HG03108 (cell line): ENCODE measurements around the gene ING3.
"Not testable (repeated sequence)": the region's sequence is repeated elsewhere in the genome, so short reads cannot be mapped to it uniquely, and the experiment has no call there.

ENCODE experiments used
- ATAC-seq: cut with Tn5 transposase; IDR thresholded peaks from one replicate; pipeline ENCODE4 v1.9.1; 2021; ENCODE audit warnings: moderate library complexity; ENCODE audit not compliant: unreplicated experiment

ING3 gene

DNA sequence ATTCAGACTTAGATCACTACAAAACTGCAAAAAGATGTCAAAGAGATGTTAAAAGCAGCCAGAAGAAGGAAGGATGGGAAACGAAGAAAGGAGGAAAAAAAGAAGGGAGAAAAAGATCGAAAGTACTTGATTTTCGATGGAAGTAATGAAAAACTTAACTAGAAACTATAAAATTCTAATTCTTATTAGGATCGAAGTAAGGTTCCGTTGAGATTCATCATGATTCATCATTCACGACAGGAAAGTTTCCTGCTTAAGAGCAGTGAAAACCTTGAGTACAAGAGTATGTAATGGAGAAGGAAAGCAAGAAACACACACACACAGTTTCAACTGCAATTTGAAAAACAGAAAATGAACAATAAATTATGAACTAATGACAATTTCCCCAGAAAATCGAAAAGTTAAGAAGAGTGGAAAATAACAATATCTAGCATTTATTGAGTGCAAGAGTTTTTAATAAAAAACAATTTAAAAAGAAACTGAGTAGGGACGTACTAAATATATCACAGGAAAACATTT lies 1.1 kb upstream of the ING3 start:
- ATAC-seq: no peak

DNA sequence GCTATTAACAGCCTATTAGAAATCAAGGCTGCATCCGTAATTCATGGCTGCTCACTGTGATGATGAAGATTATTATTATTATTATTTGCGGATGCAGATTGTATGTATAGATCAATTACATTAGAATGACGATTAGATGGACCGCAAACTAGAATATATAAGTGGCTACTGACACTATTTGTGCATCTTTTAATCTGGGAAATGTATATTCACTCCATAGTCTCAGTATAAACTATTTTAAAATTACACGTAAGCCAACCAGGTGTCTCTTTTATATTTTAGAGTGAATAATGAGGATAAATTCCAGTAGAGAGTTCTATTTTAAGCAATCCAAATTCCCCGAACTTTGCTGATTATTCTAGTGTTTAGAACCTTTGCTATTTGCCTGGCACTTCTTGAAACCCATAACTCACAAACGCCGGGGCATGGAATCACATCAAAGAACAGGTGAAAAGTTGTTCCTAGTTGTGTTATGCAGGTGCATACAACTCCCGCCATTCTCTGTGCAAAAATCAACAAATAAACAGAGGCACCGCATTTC lies 509 bp upstream of the ING3 start:
- no peak for ATAC-seq

DNA sequence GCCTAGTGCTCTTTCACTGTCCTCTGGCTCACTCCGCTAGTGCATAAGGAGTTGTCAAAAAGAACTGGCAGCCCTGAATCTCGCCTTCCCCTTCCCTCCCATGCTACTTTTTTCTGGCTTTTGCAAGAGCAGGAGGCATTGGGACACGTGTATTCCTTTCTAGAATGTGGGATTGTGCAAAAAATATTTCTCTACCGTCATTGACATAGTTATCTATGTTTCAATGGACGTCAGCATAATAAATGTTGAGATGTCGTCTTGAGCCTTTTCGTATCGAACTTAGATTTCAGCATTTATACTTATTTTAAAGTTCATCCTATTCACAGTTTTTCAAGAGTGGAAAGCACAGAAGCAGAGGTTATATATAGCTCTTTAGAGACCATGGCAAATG lies 727 bp downstream of the ING3 start:
- ATAC-seq: no peak

DNA sequence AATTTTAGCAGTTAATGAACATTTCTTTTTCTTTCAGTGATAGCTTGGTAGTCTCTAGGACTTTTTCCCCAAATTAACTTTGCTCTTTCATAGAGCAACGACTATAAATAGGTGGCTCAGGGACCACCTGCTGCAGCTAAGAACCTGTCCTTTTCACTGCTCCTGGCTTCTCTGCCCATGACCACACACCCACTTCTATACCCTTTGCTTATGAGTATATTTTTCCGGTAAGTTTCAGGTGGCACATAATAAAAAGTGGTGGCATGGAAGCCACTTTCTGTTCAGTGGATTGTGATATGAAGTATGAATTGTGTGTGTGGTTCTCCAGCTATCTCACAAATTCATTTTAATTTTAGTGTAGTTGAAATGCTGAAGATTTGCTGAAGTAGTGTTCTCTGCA lies 1.2 kb downstream of the ING3 start:
- ATAC-seq: no peak

DNA sequence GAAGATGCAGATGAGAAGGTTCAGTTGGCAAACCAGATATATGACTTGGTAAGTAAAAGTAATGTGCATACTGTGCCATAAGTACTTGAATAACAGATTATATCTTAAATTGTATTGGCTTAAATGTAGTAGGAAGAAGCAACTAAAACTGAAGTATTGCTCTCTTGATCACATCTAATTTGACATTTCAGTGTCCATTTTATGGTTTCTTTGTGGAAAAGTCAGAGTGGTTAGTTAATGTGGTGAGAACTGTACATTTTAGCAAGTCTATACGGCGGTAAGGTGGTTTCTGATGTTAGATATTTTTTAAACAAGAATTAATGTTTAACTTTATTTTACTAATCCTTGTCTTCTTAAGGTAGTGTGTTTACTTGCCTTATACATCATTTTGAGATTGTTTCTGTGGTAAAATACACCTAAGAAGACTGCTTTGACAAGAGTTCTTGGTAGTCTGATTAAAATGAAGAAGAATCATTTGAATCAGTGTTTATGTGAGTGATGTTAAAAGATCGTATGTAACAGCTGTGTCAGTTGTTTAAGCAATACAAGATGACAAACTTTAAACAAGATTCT lies 5.1 kb downstream of the ING3 start:
- ATAC-seq: peak; percentile 44

DNA sequence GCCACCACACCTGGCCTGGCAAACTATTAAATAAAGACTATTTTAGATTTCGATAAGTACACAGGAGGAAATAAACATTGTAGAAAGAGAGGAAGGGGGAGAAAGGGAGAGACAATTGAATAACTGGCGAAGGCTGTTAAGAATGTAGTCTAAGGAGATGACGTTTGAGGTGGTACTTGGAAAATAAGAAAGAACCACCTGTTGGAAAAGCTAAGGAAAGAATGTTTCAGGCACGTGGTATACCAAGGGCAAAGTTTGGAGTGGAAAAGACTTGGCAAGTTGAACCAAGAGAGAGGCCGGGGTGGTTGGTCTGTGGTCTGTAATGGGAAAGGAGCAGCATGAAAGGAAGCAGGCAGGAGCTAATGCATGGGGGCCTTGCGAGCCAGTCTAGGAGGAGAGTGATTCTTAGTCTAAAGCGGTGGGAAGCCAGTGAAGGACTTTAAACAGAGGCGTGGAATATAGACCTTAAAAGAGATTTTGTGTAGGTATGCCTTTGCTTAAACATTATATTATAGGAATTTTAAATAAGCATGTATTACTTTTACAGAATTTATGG lies 9.4 kb downstream of the ING3 start:
- no peak for ATAC-seq

DNA sequence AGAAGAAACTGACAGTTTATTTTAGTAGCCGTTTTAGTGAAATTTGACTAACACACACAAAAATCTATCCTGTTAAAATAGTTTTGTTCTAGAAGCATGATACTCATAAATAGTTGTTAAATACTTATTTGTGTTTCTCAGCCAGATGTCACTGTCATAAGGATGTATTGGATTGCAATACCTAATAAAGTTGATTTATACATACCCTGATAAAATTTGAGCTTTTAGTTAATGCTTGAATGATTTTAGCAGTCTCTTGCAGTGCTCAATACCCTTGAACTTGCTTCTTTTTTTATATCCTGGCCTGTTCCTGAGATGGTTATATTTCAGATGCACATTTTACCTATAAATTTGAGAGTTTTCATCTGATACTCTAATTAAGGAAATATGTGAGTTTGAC lies 10.1 kb downstream of the ING3 start:
- no peak for ATAC-seq

DNA sequence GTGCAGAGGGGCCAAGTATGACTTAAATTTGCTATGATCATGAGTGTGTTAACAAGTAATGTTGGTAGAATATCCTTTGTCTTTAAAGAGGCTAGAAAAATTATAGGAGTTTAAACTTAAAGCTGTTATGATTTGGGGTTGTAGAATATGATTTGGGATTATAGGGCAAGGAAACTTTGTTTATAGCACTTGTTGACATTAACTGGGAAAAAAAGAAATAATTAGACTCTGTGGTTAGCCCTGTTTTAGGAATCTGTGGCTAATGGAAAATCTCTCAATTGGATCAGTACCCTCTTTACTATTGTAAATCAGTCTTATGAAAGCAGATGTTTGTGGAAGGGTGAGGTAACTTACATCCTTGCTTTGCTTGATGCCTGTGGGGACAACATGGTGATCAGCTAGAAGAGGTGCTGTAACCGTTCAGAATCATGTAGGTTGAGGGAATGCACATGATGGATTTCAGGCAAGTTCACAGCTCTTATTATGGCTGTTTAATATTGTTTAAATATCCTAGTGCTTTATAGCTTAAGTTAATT lies 11.1 kb downstream of the ING3 start:
- no peak for ATAC-seq

DNA sequence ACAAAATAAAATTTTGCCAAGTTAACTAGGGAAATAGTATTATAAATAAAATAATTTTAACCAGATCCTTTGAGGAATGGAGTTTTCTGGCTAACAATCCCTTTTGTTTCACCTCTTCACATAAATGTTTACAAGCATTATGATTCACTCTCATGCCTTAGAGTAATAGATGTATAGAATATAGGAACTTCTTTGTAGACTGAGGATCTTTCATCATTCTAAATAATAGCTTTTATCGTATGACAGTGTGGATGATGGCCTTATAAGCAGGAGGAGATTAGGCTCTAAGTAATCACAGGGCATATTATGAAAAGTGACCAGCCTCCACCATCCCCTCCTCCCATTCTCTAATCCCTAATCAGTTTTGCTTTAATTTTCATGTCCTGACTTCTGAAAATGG lies 13.5 kb downstream of the ING3 start:
- ATAC-seq: no peak

DNA sequence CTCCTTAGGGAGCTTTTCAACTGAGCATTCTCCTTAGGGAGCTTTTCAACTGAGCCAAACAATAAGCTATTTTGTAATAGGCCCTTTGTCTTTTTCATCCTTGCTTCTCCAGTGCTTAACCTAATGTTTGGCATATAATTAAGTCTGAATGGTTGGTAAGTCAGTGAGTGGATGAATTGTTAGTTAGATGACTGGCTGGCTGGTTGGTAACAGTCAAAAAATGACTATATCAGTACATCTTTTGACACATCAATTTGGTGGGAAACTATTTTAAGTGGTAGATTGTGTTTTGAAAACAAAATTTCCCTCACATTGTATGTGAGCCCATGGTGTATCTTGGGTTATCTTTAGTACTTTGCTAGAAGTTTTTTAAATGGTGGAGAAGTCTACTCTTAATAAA lies 16.4 kb downstream of the ING3 start:
- ATAC-seq: no peak

DNA sequence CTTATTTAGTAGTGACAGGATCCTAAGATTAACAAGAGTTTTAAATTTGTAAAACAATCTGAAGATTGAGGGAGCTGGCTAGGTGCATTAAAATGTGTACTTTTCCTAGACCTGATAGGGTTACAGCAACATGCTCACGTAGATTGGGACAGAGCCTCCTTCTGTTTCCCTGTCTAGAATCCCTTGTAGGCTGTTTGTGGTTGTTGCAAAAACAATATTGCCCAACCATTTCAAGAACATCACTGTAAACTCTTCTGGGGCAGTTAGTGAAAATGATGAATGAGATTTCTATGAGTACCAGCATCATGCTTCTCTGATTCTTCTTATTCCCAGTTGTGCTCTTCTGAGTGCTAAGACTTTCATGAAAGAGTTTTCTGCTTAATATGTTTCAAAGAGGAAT lies 23.3 kb downstream of the ING3 start:
- no peak for ATAC-seq

DNA sequence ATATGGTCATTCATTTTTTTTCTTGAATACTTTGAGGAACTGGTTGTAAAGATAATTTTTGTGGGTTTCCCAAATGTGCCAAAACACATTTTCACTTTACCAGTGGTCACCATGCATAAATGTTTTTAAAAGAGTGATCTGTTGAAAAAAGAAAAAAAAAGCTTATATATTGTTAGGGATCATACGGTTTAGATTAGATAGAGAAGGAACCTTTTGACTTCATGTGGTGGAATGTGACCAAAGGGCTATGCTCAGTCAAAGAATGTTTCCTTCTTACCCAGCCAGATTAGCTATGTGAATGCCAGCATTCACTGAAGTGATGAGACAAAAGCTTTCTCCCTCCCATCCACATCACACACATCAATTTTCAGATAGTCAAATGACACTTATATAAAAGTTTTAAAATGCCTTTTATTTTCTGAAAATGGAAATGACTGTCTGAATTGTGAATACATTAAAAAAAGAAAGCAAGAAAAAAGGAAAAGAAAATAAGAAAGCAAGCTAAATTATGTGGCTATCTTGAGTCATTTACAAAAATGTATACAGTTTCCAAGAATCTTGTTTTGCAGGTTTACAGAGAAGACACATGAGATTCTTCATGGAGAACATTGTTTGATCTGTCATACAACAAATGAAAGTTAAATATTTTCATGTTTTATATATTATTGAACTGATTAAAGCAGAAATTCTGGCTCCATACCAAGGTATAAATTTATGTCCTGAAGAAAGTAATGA lies 29.4 kb downstream of the ING3 start:
- ATAC-seq: no peak

DNA sequence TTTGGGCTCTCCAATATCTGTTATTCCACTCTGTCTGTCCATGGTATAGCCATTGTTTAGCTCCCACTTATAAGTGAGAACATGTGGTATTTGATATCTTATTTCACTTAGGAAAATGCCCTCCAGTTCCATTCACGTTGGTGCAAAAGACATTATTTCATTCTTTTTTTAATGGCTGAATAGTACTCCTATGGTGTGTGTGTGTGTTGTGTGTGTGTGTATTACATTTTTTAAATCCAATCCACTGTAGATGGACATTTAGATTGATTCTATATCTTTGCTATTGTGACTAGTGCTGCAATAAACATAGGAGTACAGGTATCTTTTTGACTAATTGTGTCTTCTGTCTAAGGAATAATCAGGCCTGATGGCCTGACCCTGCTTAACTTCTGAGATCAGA lies 30.5 kb downstream of the ING3 start:
- no peak for ATAC-seq

DNA sequence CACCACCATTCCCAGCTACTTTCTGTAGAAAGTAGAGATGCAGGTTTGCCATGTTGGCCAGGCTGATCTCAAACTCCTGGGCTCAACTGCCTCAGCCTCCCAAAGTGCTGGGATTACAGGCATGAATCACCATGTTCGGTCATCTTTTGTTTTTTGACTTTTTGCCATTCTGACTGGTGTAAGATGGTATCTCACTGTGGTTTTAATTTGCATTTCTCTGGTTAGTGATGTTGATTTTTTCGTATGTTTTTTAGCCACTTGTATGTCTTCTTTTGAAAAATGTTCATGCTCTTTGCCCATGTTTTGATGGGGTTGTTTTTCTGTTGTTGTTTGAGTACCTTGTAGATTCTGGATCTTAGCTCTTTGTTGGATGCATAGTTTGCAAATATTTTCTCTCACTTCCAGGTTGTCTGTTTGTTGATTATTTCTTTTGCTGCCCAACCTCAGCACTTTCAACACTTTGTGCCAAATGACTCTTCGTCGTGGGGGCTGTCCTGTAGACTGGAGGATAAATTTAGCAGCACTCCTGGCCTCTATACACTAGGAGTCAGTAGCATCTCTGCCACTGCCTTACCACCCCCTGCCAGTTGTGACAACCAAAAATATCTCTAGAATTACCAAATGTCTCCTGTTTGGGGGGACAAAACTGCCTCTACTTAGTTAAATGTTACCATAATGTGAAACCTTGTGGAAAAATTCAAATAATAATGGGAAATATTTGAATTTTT lies 31.5 kb downstream of the ING3 start:
- ATAC-seq: no peak

DNA sequence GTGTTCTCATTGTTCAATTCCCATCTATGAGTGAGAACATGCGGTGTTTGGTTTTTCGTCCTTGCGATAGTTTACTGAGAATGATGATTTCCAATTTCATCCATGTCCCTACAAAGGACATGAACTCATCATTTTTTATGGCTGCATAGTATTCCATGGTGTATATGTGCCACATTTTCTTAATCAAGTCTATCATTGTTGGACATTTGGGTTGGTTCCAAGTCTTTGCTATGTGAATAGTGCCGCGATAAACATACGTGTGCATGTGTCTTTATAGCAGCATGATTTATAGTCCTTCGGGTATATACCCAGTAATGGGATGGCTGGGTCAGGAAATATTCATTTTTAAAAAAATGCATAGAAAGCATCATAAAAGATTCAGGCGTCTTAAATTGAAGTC lies 33.0 kb downstream of the ING3 start:
- ATAC-seq: not testable (repeated sequence)

DNA sequence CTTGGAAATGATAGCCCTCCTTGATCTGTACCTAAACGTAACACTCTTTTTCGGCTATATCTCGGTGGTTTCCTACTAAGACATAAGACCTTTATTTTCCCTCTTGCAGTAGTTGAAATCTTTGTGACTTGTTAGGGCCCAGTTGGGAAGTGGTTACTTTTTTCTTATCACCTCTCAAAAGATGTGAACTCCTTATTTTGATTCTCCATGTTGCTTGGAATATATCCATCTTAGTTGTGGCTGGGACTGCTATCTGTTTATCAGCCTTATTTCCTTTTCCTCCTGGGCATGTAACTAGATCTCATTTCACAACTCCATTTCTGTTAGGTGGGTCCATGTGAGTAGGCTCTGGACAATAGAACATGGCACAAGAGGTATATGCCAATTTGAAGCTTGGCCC lies 33.8 kb downstream of the ING3 start:
- no peak for ATAC-seq

DNA sequence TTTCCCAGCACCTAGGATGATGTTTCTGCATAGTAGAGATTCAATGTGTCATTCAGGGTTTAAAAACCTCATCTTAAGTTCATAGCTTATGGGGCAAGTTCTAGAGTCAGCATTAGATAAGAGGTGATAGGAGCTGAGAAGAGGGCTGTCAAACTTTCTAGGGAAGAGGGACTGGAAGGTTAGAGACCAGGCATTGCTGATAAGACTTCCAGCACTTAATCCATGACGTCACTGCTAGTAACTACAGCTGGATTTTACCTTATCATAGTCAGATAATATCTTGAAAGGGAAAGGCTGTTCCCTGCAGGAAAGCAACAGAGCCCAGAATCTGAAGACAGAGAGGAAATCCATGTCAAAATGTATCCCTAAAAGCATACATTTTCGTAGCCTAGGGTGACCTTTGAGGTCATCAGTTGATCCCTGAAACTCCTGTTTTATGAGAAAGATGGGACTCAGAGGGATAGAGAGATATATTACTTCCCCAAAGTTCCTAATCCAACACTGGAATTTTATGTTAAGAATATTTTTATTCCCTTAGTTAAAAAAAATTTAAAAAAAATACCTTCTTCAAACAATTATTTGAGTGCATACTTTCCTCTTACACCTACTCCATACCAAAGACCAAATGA lies 34.7 kb downstream of the ING3 start:
- no peak for ATAC-seq

DNA sequence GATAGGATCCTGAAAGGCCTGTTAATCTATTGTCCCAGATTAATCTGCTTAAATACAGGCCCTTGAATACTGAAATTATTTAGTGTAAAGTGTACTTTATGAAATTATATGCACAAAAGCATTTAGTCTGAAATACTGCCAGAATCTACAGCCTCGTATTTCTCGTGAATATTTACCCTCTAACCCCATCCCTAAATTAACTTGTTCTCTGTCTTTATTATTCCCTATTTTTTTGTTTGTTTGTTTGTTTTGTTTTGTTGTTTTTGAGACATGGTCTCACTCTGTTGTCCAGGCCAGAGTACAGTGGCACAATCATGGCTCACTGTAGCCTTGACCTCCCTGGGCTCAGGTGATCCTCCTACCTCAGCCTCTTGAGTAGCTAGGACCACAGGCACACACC lies 35.3 kb downstream of the ING3 start:
- ATAC-seq: no peak

DNA sequence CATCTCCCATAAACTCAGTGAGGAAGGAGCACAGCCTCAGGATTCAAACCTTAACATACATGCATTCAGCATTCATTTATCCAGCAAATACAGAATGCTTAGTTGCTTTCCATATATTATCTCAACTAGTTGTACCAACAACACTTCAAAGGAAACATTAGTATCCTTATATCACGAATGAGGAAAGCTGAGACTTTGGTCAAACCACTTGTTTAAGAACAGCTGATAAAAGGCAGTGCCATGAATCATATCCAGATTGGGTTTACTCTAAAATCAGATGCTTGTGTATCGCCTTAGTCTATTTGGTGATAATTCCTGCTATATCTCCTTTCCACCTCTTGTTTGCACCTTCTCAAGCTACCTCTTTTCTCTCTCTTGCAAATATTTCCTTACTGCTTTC lies 36.1 kb downstream of the ING3 start:
- ATAC-seq: no peak

DNA sequence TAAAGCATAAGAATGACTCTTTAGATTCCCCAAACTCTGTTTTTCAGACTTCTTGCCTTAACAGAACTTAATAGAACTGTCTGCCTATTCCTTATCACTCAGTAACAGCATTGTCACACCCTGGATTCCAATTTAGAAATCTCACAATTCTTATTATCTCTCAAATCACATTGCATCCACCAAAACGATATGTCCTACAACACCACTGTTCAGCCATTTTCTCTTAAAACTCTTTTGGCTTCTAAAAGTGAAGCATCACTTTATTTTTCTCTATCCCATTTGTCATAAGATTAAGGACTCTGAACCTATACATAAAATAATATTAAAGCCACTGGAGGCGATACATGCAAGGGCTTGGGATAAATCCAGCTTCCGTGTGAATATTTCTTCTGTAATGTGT lies 36.7 kb downstream of the ING3 start:
- ATAC-seq: no peak
